H1 (cell line): ENCODE data around the gene DNAJB6. TPM values are rescaled to one million over a fixed set of nuclear protein-coding genes. Genes with fewer than 3 reads are reported as not detected.
A peak's percentile ranks its signal among the peaks of the same experiment; 100 is the strongest.

ENCODE experiments used
- CTCF ChIA-PET: fragments of 300-600 bp; sonication (Branson Sonifier 250); formaldehyde crosslinking; loops from one replicate; lab custom pipeline; 2021; ENCODE audit not compliant: partially characterized antibody; lab: Charles Lee
- POLR2A ChIA-PET: fragments of 300-600 bp; sonication (Branson Sonifier 250); formaldehyde crosslinking; loops from one replicate; lab custom pipeline; 2021; ENCODE audit warnings: inconsistent platforms; ENCODE audit not compliant: partially characterized antibody; lab: Charles Lee
- DNase-seq, 2 experiments: peaks; one replicate each; pipeline versions ENCODE4 v3.0.0 to v3.0.0-alpha.2; 2010 to 2022; ENCODE audit warnings: low spot score in 2 of 2, low read depth in 1 of 2, mixed read lengths in 1 of 2
- FAIRE-seq: peaks from 2 replicates; lab custom pipeline; 2011; peaks lifted over from hg19 to GRCh38; lab: Jason Lieb, UNC
- H2AFZ ChIP-seq: 2 replicates; pipeline ENCODE4 v1.8.1; 2012; ENCODE audit warnings: low read length, inconsistent platforms
- H2AK5ac ChIP-seq: 2 replicates; pipeline ENCODE4 v1.6.1; 2013; ENCODE audit warnings: low read depth, low read length
- H2BK120ac ChIP-seq: replicated peaks from 2 replicates; pipeline ENCODE3; 2013; ENCODE audit warnings: low read depth, low read length, inconsistent platforms
- H2BK12ac ChIP-seq: 2 replicates; pipeline ENCODE4 v1.6.1; 2013; ENCODE audit warnings: low read depth, low read length
- H2BK15ac ChIP-seq: 2 replicates; pipeline ENCODE4 v1.6.1; 2013; ENCODE audit warnings: low read length
- H2BK20ac ChIP-seq: 2 replicates; pipeline ENCODE4 v1.6.1; 2013; ENCODE audit warnings: low read length
- H2BK5ac ChIP-seq: 2 replicates; pipeline ENCODE4 v1.6.1; 2013; ENCODE audit warnings: low read depth, low read length
- H3K14ac ChIP-seq: 2 replicates; pipeline ENCODE4 v1.6.1; 2013; ENCODE audit warnings: inconsistent platforms; ENCODE audit not compliant: insufficient read length
- H3K18ac ChIP-seq: 2 replicates; pipeline ENCODE4 v1.6.1; 2013; ENCODE audit warnings: low read length; ENCODE audit errors: extremely low read depth
- H3K23ac ChIP-seq: 2 replicates; pipeline ENCODE4 v1.6.1; 2013; ENCODE audit warnings: inconsistent platforms; ENCODE audit not compliant: insufficient read length
- H3K23me2 ChIP-seq: 2 replicates; pipeline ENCODE4 v1.6.1; 2013; ENCODE audit warnings: low read depth, low read length
- H3K27ac ChIP-seq: 2 replicates; pipeline ENCODE4 v1.6.1; 2011; ENCODE audit warnings: low read depth, low read length, inconsistent platforms
- H3K27me3 ChIP-seq, 4 experiments: replicated peaks in 1 of 4; 1 replicate in 1 of 4; 2 replicates in 3 of 4; pipeline versions ENCODE4 v1.6.1 to v1.8.1; 2011 to 2013; ENCODE audit warnings: low read length in 3 of 4, mild to moderate bottlenecking in 3 of 4, inconsistent platforms in 2 of 4, mixed read lengths in 2 of 4, moderate library complexity in 1 of 4; ENCODE audit not compliant: control insufficient read depth in 3 of 4, insufficient read depth in 3 of 4; ENCODE audit errors: extremely low read depth in 1 of 4
- H3K36me3 ChIP-seq, 4 experiments: 2 replicates each; pipeline versions ENCODE4 v1.6.1 to v1.8.1; 2011 to 2013; ENCODE audit warnings: mild to moderate bottlenecking in 4 of 4, low read length in 3 of 4, moderate library complexity in 2 of 4, control low read depth in 1 of 4, inconsistent platforms in 1 of 4; ENCODE audit not compliant: insufficient read depth in 4 of 4, control insufficient read depth in 2 of 4
- H3K4ac ChIP-seq: replicated peaks from 2 replicates; pipeline ENCODE3; 2013; ENCODE audit warnings: low read length, low read depth, mixed read lengths, inconsistent platforms; ENCODE audit not compliant: insufficient read length
- H3K4me1 ChIP-seq, 4 experiments: replicated peaks in 1 of 4; 1 replicate in 1 of 4; 2 replicates in 3 of 4; pipeline versions ENCODE4 v1.6.1 to v1.8.1; 2011 to 2013; ENCODE audit warnings: low read length in 3 of 4, inconsistent platforms in 2 of 4, mixed read lengths in 1 of 4; ENCODE audit not compliant: insufficient read depth in 4 of 4, control insufficient read depth in 3 of 4
- H3K4me2 ChIP-seq, 2 experiments: 2 replicates each; pipeline versions ENCODE4 v1.6.1 to v1.8.1; 2011 to 2013; ENCODE audit warnings: low read depth in 2 of 2, low read length in 2 of 2, control low read depth in 1 of 2, inconsistent platforms in 1 of 2, mild to moderate bottlenecking in 1 of 2; ENCODE audit not compliant: insufficient read depth in 1 of 2
- H3K4me3 ChIP-seq, 4 experiments: fragments of 200-600, 300-600 bp in 1 of 4; sonication (generic), shearing (Covaris generic), sonication (Bioruptor Twin) in 1 of 4; 2 replicates each; pipeline versions ENCODE4 v1.5.1 to v1.8.1; 2011 to 2016; ENCODE audit warnings: low read length in 4 of 4, low read depth in 3 of 4, control low read depth in 2 of 4, inconsistent platforms in 2 of 4, mild to moderate bottlenecking in 2 of 4, mixed read lengths in 1 of 4, moderate library complexity in 1 of 4; ENCODE audit not compliant: insufficient read depth in 2 of 4; ENCODE audit errors: extremely low read depth in 1 of 4
- H3K56ac ChIP-seq: replicated peaks from 2 replicates; pipeline ENCODE3; 2013; ENCODE audit warnings: low read depth, mild to moderate bottlenecking, mixed read lengths, low read length, inconsistent platforms; ENCODE audit not compliant: insufficient read length
- H3K79me1 ChIP-seq: 2 replicates; pipeline ENCODE4 v1.6.1; 2013; ENCODE audit warnings: low read depth, low read length, control low read depth
- H3K79me2 ChIP-seq, 2 experiments: 2 replicates each; pipeline versions ENCODE4 v1.6.1 to v1.8.1; 2012 to 2013; ENCODE audit warnings: low read length in 2 of 2, mild to moderate bottlenecking in 2 of 2, inconsistent platforms in 1 of 2; ENCODE audit not compliant: insufficient read depth in 2 of 2, control insufficient read depth in 1 of 2
- H3K9ac ChIP-seq, 4 experiments: replicated peaks in 1 of 4; 1 replicate in 1 of 4; 2 replicates in 3 of 4; pipeline versions ENCODE4 v1.6.1 to v1.8.1; 2011 to 2013; ENCODE audit warnings: low read depth in 3 of 4, low read length in 3 of 4, control low read depth in 2 of 4, mild to moderate bottlenecking in 2 of 4, moderate library complexity in 2 of 4, inconsistent platforms in 1 of 4; ENCODE audit errors: extremely low read depth in 1 of 4
- H3K9me3 ChIP-seq, 2 experiments: 2 replicates each; pipeline versions ENCODE4 v1.6.1 to v1.8.1; 2012 to 2013; ENCODE audit warnings: mild to moderate bottlenecking in 2 of 2, moderate library complexity in 2 of 2, control low read depth in 1 of 2, inconsistent platforms in 1 of 2, low read depth in 1 of 2, low read length in 1 of 2, mixed read lengths in 1 of 2; ENCODE audit not compliant: insufficient read depth in 2 of 2
- H4K20me1 ChIP-seq, 2 experiments: replicated peaks in 1 of 2; 2 replicates each; pipeline versions ENCODE3 to v1.8.1; 2011 to 2013; ENCODE audit warnings: inconsistent platforms in 2 of 2, low read length in 2 of 2, mild to moderate bottlenecking in 1 of 2; ENCODE audit not compliant: insufficient read depth in 2 of 2, control insufficient read depth in 1 of 2
- H4K5ac ChIP-seq: 2 replicates; pipeline ENCODE4 v1.6.1; 2013; ENCODE audit warnings: low read length, low read depth, mixed read lengths, inconsistent platforms; ENCODE audit not compliant: insufficient read length
- H4K8ac ChIP-seq: 2 replicates; pipeline ENCODE4 v1.8.0; 2013; ENCODE audit warnings: mild to moderate bottlenecking, moderate library complexity, low read length, inconsistent platforms; ENCODE audit not compliant: insufficient read depth; ENCODE audit errors: extremely low read depth
- H4K91ac ChIP-seq: replicated peaks from 2 replicates; pipeline ENCODE3; 2013; ENCODE audit warnings: low read length, mixed read lengths, inconsistent platforms; ENCODE audit not compliant: insufficient read length
- CHD1 ChIP-seq: IDR thresholded peaks from 2 replicates; pipeline ENCODE4 v1.6.1; 2012; ENCODE audit warnings: low read depth, low read length, improper control_type of control experiment
- E2F6 ChIP-seq: IDR thresholded peaks from 2 replicates; pipeline ENCODE4 v1.6.1; 2012; ENCODE audit warnings: inconsistent platforms
- EP300 ChIP-seq, 2 experiments: IDR thresholded peaks; 1 replicate in 1 of 2; 2 replicates in 1 of 2; pipeline ENCODE4 v1.6.1; 2011 to 2012; ENCODE audit warnings: low read depth in 2 of 2, low read length in 2 of 2, mild to moderate bottlenecking in 2 of 2, borderline replicate concordance in 1 of 2, inconsistent platforms in 1 of 2, moderate library complexity in 1 of 2
- GTF2F1 ChIP-seq: IDR thresholded peaks from 2 replicates; pipeline ENCODE4 v1.6.1; 2012; ENCODE audit warnings: low read depth, low read length, improper control_type of control experiment, borderline replicate concordance
- JUN ChIP-seq: IDR thresholded peaks from 2 replicates; pipeline ENCODE4 v1.6.1; 2011; ENCODE audit warnings: low read depth, mild to moderate bottlenecking, improper control_type of control experiment, low read length
- JUND ChIP-seq: IDR thresholded peaks from 2 replicates; pipeline ENCODE4 v1.6.1; 2011; ENCODE audit warnings: mild to moderate bottlenecking, improper control_type of control experiment, low read length
- KDM1A ChIP-seq: fragments of 200-600, 300-600 bp; sonication (generic); IDR thresholded peaks from 2 replicates; pipeline ENCODE4 v1.7.1; 2016; ENCODE audit warnings: mild to moderate bottlenecking, low read length, borderline replicate concordance
- MAX ChIP-seq: IDR thresholded peaks from 2 replicates; pipeline ENCODE4 v1.6.1; 2012; ENCODE audit warnings: inconsistent platforms
- PHF8 ChIP-seq: fragments of 200-600 bp; sonication (generic); conservative IDR thresholded peaks from 2 replicates; pipeline ENCODE4 v1.7.1; 2012; ENCODE audit warnings: low read depth, mild to moderate bottlenecking, inconsistent platforms, low read length, moderate library complexity
- ZNF274 ChIP-seq: IDR thresholded peaks from 2 replicates; pipeline ENCODE4 v1.7.0; 2012; ENCODE audit warnings: low read length, borderline replicate concordance; ENCODE audit errors: extremely low read depth
- WGBS, 2 experiments: shearing (Covaris generic) in 1 of 2; methylation state at CpG; one replicate each; pipeline versions ENCODE4 v1.1.6 to v1.1.7; 2013 to 2015; ENCODE audit warnings: low lambda C conversion rate in 2 of 2, mixed read lengths in 2 of 2, inconsistent platforms in 1 of 2, low coverage in 1 of 2, missing lambda C conversion rate in 1 of 2; ENCODE audit not compliant: insufficient replicate concordance in 2 of 2, insufficient coverage in 1 of 2, insufficient read length in 1 of 2; ENCODE audit errors: extremely low coverage in 1 of 2, missing lambda C conversion rate in 1 of 2; 5-methylcytosine and 5-hydroxymethylcytosine counted together
- polyA plus RNA-seq, 7 experiments: library from polyadenylated mRNA; depleted of rRNA in 3 of 7; stranded (reverse) in 5 of 7; unstranded in 2 of 7; fragments of >200 nt in 5 of 7; fragments of 200-250 nt in 2 of 7; gene quantifications; 1 replicate in 5 of 7; 2 replicates in 1 of 7; 4 replicates in 1 of 7; pipeline versions ENCODE4 v1.2.1 to v1.2.3, GENCODE V29; 2011 to 2013; ENCODE audit warnings: missing spikeins in 2 of 7, mixed read lengths in 2 of 7
- total RNA-seq: library from RNA; stranded (reverse); fragmentation: NEBNext Ultra II Directional; extraction: Animal tissue kit (Norgen Biotek cat#: 25700); gene quantifications from 2 replicates; pipeline ENCODE4 v1.2.1, GENCODE V29; 2021

Gene DNAJB6
- total and polyA plus RNA-seq, 2 of the 8 experiments (the other 6 are each of a cell fraction or from before 2014, with no cell fraction given): 166 to 295 TPM

GRCh38 chr7:157312941-157313340 is 23.9 kb upstream of the DNAJB6 start:
- POLR2A ChIA-PET: interaction anchor here (1.1 to 1.4 kb wide), 2 partner anchors 18 to 23 kb away, joined by 3 read pairs; partner anchors contain the start of gene DNAJB6
- Histone ChIP-seq H3K18ac (peak overlapping the region; percentile 60), H3K9ac (no peak overlapping the region), H3K79me1 (no peaks in the 10 kb centered on the region), H3K4ac (peak overlapping the region; percentile 96), H4K5ac (no peak overlapping the region), H3K36me3 (no peaks in the 10 kb centered on the region), H3K4me2 (no peak overlapping the region), H3K14ac (no peak overlapping the region), H2AFZ (no peak overlapping the region), H3K4me3 (no peak overlapping the region), H4K8ac (no peak overlapping the region), H3K4me1 (peaks cover 7 to 22% (median 19%) of the 10 kb centered on the region in 4 experiments), H3K79me2 (no peaks in the 10 kb centered on the region), H4K20me1 (no peaks in the 10 kb centered on the region), H3K9me3 (no peaks in the 10 kb centered on the region), H3K23ac (no peak overlapping the region), H3K27me3 (no peaks in the 10 kb centered on the region), H2BK12ac (peak overlapping the region; percentile 91), H3K23me2 (no peaks in the 10 kb centered on the region; the same call in 1 of the 2 replicates), H3K27ac (no peak overlapping the region), H4K91ac (peak overlapping the region; percentile 97), H2BK15ac (peak overlapping the region; percentile 46; the same call in 1 of the 2 replicates), H2BK20ac (peak overlapping the region; percentile 80; the same call in 1 of the 2 replicates), H2BK5ac (peak overlapping the region; percentile 11; the same call in 1 of the 2 replicates), H3K56ac (no peak overlapping the region), H2BK120ac (peak overlapping the region; percentile 85), H2AK5ac (peak overlapping the region; percentile 97)
- CTCF ChIA-PET: interaction anchor here (3.4 kb wide), 1 partner anchor 26 kb away, joined by 13 read pairs; no protein-coding TSS in a partner anchor
- DNase-seq: no peak
- 90% methylated on average over 7 of the region's 7 CpGs; no CpG with 5 or more reads in 1 of the 2 experiments for WGBS, 2 experiments
- no peak for FAIRE-seq
- no peak for TF ChIP-seq CHD1
- no peak for TF ChIP-seq MAX
- TF ChIP-seq KDM1A: no peak
- no peak for TF ChIP-seq JUND
- TF ChIP-seq GTF2F1: no peak
- no peak for TF ChIP-seq EP300 (IDR thresholded peaks at IDR 0.05; ENCODE audit: borderline replicate concordance in 1 of 2, low read depth in 2 of 2, low read length in 2 of 2)
- TF ChIP-seq E2F6: no peak
- TF ChIP-seq PHF8: no peak
- TF ChIP-seq JUN: no peak
- no peak for TF ChIP-seq ZNF274
